GM18511 (cell line): ENCODE measurements around the gene GRB10.

ENCODE experiments used
- ATAC-seq: cut with Tn5 transposase; IDR thresholded peaks from one replicate; pipeline ENCODE4 v1.9.1; 2021; ENCODE audit warnings: mild to moderate bottlenecking, moderate library complexity; ENCODE audit not compliant: unreplicated experiment

GRB10 gene

GRCh38 chr7:50696810-50697582 is 85.7 kb downstream of the GRB10 start:
- no peak for ATAC-seq

GRCh38 chr7:50695026-50695425 is 87.7 kb downstream of the GRB10 start:
- ATAC-seq = no peak

- ATAC-seq = no peak
Observed at GRCh38 chr7:50693455-50694130, 89.1 kb downstream of the GRB10 start.

DNA sequence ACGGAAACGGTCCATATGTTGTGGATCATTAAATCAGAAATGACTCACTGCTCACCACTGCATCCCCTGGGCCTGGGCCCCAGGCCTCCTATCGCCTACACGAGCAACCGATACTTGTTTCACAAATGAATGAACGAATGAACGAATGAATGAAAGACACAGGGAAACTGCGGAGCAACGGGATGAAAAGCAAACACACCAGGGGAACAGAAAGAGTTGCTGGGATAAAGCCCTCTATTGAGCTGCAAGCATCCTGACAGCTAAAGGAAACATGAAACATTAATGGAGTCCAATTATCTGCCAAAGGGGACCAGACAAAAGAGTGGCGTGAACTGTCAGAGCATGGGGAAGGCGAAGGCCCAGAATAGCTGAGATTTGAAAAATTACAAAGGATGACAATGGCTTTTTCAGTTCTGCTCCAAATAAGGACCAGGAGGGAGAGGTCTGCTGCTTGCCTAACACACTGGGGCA is 92.1 kb downstream of the GRB10 start:
- no peak for ATAC-seq

DNA sequence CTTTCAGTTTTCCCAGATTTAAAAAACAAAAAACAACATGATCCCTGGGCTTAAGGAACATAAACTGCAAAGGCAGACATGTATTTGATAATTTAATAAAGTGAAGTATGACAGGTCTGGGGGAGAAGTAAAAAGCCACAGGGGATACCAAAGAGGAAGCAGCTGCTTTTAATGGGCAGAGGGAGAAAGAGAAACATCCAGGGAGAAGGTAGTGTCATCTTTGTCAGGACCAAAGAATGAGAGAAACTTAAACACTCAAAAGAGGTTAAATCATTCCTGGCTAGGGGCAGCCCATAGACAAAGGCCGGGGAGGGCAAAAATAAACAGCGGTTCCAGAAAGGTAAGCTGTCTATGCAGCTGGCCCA is 94.5 kb downstream of the GRB10 start:
- no peak for ATAC-seq

- no peak for ATAC-seq
Observed at GRCh38 chr7:50687575-50688225, 95.0 kb downstream of the GRB10 start.

- no peak for ATAC-seq
Observed at GRCh38 chr7:50687096-50687495, 95.6 kb downstream of the GRB10 start.

DNA sequence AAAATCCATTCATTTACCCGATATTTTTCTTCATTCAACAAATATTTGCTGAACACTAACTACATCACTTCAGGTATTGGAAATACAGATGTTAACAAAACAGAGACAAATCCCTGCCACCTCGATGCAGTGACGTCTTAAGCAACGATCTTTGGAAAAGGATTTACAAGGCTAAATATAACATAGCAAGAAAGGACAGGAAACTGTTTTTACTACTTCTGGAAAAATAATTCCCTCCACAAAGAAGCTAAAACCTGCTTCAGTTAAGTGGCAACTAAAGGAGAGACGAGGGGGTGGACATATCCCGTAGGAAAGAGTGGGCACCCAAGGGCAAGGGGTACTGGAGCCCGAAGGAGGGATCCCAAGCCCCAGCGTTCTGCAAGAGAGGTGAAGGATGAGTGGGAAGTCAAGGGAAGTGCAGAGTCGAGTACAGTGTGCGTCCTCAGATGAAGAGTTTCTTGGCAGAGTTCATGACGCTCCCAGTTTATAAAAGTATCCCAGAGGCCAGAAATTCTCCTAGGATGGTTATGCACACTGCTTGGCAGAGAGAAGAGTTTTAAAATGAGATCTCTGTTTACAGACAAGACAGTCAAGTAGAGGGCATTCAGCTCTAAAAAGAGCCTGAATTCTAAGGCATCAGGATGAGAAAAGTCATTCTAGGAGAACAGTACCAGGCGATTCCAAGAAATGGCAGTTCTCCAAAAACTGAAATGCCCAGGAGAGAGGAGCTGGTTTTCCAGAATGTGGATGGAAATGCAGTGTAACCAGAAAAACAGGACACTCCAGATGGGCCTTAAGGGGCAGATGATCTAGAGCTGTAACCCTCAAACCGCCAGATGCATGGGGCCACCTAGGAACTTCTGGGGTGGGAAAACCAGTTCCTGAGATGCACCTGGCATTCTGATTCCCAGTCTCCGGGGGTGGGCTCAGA is 97.3 kb downstream of the GRB10 start:
- ATAC-seq = no peak

DNA sequence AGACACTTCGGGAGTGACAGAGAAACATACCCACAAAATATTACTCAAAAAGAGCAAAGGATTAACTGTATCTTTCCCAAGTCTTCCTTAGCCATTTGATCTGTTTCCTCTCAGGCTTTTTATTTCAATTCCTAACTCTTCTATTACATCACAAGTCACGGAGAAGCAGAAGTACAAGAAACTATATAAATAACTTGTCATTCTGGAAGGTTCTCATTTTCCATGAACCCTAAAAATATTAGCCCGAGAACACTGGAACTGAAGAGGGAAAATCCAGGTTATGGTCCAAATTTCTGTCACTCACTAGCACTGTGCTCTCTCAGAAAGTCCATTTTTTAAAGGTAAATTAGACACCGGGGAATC is 98.0 kb downstream of the GRB10 start:
- no peak for ATAC-seq

- no peak for ATAC-seq
Observed at GRCh38 chr7:50684011-50684712, 98.5 kb downstream of the GRB10 start.

DNA sequence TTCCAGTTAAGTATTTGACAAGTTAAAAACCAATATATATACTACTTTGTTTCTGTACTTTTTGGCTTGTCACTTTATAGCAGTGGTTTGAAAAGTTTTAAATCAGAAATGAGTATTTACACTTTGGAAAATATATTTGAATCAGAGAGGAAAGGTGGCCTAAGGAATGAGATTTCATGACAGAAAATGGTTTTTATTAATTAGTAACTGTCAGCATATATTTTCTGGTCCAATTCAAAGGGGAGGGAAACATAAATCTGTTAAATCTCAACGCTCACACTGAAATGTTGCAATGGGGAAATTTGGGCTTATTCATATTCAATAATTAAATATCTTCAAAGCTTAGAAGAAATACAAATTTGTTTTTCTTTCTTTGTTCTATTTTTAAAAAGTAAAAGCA is 100.1 kb downstream of the GRB10 start:
- no peak for ATAC-seq

DNA sequence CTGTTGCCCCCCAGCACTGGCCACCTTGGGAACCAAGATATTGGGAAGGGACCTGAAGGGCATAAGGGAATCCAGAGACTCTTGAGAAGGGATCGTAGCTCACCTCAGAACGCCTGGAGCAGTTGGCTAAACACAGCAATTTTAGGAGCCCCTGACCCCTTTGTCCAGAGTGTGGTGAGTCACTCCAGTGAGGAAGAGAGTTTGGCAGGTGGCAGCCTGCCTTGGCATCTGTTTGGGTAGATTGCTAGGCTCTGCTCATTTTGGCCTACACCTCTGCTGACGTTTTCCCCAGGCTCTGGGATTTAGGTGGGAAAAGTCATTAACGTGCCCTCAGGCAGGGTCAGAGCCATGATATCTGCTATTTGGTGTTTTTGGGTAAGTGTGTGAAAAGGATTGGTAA is 100.6 kb downstream of the GRB10 start:
- no peak for ATAC-seq

DNA sequence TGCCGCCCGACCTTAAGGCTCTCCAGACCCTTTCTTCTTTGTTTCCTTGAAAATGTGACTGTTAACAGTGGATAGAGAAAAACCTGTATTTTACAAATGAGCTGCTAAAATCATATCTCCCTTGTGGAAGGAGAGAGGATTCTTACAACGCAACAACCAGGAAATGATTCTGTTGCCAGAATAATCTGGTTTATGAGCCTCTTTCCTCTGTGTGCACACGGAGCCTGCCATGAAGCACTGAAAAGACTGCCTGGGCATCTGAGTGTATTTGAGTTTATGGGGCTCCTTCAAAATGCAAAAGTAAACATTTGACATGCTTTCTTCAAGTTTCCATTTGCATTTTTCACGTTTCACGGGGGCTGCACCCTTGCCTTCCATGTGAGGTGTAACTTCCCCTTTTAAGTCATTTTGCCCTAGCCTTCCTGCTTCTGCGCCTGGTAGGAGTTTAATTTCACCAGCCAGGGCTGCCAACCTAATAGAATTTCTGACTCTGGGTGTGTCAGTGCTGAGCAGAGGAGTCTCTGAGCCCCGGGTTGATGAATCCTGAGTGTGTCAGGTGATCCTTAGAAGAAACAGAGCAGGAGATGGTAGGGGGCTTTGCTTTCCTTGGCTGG is 101.2 kb downstream of the GRB10 start:
- no peak for ATAC-seq

DNA sequence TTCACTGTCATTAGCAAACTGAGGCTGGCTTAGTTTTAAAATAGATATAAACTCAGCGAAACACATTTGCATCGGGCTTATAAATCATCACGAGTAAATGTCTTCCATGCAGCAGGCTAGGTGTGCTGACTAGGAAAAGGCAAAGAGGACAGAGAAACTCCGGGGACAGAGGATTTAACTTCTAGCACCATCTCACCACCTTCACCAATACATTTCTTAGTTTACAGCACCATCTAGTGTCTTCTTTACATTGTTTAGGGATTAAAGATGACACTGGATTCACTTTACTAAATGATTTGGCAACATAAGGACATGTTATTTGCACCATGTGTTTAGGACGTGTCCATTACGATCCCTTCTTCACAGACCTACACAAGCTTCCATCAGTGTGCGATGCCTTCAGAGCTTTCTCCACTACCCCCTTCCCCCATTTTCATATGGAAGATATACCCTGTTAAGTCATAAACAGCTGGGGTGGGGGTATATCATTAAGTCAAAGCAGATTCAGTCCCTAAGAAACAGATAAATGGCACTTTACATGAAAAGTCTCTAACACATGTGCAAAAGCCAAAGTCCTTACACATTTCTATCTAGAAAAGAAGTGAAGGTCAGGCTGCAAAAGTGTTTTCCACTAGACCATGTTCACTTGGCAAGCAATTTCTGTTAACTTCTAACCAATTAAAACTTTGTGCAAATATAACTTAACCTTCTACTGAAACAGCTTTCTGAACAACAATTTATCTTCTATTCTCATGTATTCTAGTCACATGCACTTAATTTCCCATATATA is 103.3 kb downstream of the GRB10 start:
- peak; percentile 77 for ATAC-seq

- no peak for ATAC-seq
Observed at GRCh38 chr7:50678586-50678985, 104.1 kb downstream of the GRB10 start.

DNA sequence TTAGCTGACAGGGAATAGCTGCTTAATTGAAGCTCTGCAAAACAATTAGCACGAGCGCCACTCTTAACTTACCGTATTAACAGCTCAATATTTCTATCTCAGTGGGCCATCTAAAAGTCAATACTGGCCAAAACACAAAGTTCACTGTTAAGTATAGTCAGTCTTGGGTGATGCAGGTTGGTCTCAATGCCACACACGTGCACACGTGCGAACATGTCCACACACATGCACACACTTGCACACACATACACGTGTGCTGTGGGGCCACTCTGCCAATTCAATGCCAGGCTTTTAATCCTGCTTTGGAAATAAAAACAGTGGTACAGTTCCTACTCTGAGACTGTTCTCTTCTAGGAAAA is 105.1 kb downstream of the GRB10 start:
- ATAC-seq = no peak

- ATAC-seq = no peak
Observed at GRCh38 chr7:50676740-50677637, 105.7 kb downstream of the GRB10 start.

- ATAC-seq = no peak
Observed at GRCh38 chr7:50676079-50676478, 106.6 kb downstream of the GRB10 start.
